Body of pancreas (tissue), 4 donors: ENCODE data around the gene PHKA2.

ENCODE experiments used
- POLR2A ChIP-seq, 3 donors: fragments of 450-650 bp; IDR thresholded peaks; one replicate each; pipeline ENCODE4 v1.6.1; 2016; ENCODE audit warnings: antibody characterized with exemption in 3 of 3, mild to moderate bottlenecking in 2 of 3
- TF ChIP-seq, protein P1 (sequence below), 7 experiments: fragments of 450-650 bp in 4 of 7; fragments of 200-600 bp in 3 of 7; sonication (generic) in 3 of 7; IDR thresholded peaks; one replicate each; pipeline ENCODE4 v1.5.1; 2016 to 2019; ENCODE audit warnings: antibody characterized with exemption in 7 of 7

DNA sequence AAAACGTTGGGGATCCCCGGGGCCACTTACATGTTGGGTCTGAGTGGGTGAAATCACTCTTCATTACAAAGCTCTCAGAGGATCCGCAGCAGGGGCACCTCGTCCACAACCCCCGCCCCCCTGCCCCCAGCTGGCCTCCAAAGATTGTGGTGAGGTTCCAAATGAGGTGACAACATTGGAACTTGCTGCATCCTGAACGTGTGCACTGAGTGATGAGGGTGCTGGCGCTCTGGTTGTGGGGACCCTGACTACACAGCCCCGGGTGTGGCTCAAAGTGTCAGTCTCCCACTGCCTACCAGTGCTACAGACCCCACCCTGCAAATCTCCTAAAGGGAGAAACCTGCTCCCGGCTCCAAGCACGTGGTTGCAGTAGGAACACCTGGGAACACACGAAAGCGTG is 111.9 kb downstream of the PHKA2 start:
- TF ChIP-seq, protein P1, sequence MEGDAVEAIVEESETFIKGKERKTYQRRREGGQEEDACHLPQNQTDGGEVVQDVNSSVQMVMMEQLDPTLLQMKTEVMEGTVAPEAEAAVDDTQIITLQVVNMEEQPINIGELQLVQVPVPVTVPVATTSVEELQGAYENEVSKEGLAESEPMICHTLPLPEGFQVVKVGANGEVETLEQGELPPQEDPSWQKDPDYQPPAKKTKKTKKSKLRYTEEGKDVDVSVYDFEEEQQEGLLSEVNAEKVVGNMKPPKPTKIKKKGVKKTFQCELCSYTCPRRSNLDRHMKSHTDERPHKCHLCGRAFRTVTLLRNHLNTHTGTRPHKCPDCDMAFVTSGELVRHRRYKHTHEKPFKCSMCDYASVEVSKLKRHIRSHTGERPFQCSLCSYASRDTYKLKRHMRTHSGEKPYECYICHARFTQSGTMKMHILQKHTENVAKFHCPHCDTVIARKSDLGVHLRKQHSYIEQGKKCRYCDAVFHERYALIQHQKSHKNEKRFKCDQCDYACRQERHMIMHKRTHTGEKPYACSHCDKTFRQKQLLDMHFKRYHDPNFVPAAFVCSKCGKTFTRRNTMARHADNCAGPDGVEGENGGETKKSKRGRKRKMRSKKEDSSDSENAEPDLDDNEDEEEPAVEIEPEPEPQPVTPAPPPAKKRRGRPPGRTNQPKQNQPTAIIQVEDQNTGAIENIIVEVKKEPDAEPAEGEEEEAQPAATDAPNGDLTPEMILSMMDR (IDR thresholded peaks at IDR 0.05) = no peak
- no peak for TF ChIP-seq POLR2A (IDR thresholded peaks at IDR 0.05)
